ENCODE data around the gene UBE2Q2.

Gene UBE2Q2

DNA sequence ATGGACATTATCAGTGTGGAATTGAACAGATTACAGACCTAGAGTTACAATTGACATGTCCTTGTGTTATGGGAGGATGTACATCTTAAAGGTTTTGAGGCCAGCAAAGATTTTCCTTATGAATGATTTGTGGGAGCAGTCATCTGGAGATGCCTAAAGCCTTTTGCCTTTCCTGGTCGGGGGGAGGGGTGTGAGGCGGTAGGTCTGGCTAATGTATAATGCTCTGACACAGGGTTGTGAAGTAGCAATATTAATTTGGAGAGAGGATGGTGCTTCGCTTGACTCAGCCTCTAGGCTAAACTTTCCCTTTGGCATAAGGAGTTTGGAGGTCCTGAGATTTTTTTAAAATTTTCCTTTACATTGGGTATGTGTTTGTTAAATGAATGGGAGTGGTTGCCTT lies 83.7 kb downstream of the UBE2Q2 start:
- TF ChIP-seq, protein P1, sequence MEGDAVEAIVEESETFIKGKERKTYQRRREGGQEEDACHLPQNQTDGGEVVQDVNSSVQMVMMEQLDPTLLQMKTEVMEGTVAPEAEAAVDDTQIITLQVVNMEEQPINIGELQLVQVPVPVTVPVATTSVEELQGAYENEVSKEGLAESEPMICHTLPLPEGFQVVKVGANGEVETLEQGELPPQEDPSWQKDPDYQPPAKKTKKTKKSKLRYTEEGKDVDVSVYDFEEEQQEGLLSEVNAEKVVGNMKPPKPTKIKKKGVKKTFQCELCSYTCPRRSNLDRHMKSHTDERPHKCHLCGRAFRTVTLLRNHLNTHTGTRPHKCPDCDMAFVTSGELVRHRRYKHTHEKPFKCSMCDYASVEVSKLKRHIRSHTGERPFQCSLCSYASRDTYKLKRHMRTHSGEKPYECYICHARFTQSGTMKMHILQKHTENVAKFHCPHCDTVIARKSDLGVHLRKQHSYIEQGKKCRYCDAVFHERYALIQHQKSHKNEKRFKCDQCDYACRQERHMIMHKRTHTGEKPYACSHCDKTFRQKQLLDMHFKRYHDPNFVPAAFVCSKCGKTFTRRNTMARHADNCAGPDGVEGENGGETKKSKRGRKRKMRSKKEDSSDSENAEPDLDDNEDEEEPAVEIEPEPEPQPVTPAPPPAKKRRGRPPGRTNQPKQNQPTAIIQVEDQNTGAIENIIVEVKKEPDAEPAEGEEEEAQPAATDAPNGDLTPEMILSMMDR (IDR thresholded peaks at IDR 0.05; ENCODE audit: poor library complexity, severe bottlenecking) = no peak
- no peak overlapping the region for H3K27ac ChIP-seq (ENCODE audit: poor library complexity, severe bottlenecking)
- peaks cover 26% of the 10 kb centered on the region for H3K4me1 ChIP-seq (ENCODE audit: insufficient read depth, poor library complexity, severe bottlenecking)
- H3K9me3 ChIP-seq (ENCODE audit: severe bottlenecking) = no peaks in the 10 kb centered on the region
- no peak overlapping the region for H3K4me3 ChIP-seq (ENCODE audit: severe bottlenecking)
- H3K36me3 ChIP-seq (ENCODE audit: low read depth) = peaks cover 67% of the 10 kb centered on the region
- ATAC-seq (ENCODE audit: low read depth) (no peak), DNase-seq (ENCODE audit: low spot score) (no peak)
- no peaks in the 10 kb centered on the region for H3K27me3 ChIP-seq (ENCODE audit: insufficient read depth, poor library complexity, severe bottlenecking)

GRCh38 chr15:75927601-75928000 lies 84.4 kb downstream of the UBE2Q2 start:
- H3K9me3 ChIP-seq (ENCODE audit: severe bottlenecking) = no peaks in the 10 kb centered on the region
- H3K4me1 ChIP-seq (ENCODE audit: insufficient read depth, poor library complexity, severe bottlenecking) = peaks cover 19% of the 10 kb centered on the region
- DNase-seq (ENCODE audit: low spot score) = no peak
- no peak overlapping the region for H3K27ac ChIP-seq (ENCODE audit: poor library complexity, severe bottlenecking)
- TF ChIP-seq, protein P1 (IDR thresholded peaks at IDR 0.05; ENCODE audit: poor library complexity, severe bottlenecking) = no peak
- H3K4me3 ChIP-seq (ENCODE audit: severe bottlenecking) = no peak overlapping the region
- peaks cover 73% of the 10 kb centered on the region for H3K36me3 ChIP-seq (ENCODE audit: low read depth)
- no peaks in the 10 kb centered on the region for H3K27me3 ChIP-seq (ENCODE audit: insufficient read depth, poor library complexity, severe bottlenecking)
- ATAC-seq (ENCODE audit: low read depth) = no peak

DNA sequence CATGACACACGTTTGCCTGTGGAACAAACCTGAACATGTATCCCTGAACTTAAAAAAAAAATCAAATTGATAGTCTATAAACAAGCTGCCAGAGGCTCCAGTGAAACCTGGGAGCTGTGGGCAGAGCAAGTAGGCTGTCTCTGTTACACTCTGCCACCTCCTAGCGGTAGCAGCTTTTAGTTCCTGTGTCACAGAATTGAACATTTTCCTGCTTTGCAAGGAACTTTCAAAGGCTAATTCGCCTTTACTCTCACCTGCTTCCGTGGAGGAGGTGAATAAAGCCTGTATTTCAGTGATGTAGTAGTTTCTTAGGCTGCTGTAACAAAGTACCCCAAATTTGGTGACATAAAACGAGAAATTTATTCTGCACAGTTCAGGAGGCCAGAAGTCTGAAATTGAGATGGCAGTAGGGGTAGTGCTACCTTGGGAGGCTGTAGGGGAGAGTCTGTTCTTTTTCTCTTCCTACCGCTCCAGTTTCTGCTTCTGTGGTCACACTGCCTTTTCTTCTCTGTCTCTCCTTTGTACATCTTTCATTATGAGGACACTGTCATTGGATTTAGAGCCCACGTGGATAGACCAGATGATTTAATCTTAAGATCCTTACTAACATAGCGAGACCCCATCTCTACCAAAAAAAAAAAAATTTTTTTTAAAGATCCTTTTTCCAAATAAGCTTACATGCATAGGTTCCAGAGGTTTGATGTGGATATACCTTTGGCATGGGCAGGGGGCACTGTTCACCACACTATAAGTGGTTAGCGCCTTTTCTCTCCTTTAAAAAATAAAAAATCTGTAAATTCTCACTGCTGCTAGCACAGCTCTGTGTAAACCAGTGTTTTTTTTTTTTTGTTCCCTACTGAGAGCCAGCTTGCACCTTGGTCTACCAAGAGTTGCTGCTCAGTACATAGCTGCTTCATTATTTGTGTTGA lies 85.7 kb downstream of the UBE2Q2 start:
- Histone ChIP-seq H3K9me3 (ENCODE audit: severe bottlenecking) (no peaks in the 10 kb centered on the region), H3K4me1 (ENCODE audit: insufficient read depth, poor library complexity, severe bottlenecking) (peaks cover 12% of the 10 kb centered on the region), H3K27me3 (ENCODE audit: insufficient read depth, poor library complexity, severe bottlenecking) (no peaks in the 10 kb centered on the region), H3K27ac (ENCODE audit: poor library complexity, severe bottlenecking) (no peak overlapping the region), H3K36me3 (ENCODE audit: low read depth) (peaks cover 75% of the 10 kb centered on the region), H3K4me3 (ENCODE audit: severe bottlenecking) (no peak overlapping the region)
- DNase-seq (ENCODE audit: low spot score) = no peak
- TF ChIP-seq, protein P1 (IDR thresholded peaks at IDR 0.05; ENCODE audit: poor library complexity, severe bottlenecking) = peak; percentile 56
- peak; percentile 54; the same call in 2 of the 3 replicates for ATAC-seq (ENCODE audit: low read depth)

GRCh38 chr15:75929799-75930565 lies 86.7 kb downstream of the UBE2Q2 start:
- no peaks in the 10 kb centered on the region for H3K9me3 ChIP-seq (ENCODE audit: severe bottlenecking)
- no peak overlapping the region for H3K27ac ChIP-seq (ENCODE audit: poor library complexity, severe bottlenecking)
- peaks cover 76% of the 10 kb centered on the region for H3K36me3 ChIP-seq (ENCODE audit: low read depth)
- TF ChIP-seq, protein P1 (IDR thresholded peaks at IDR 0.05; ENCODE audit: poor library complexity, severe bottlenecking) = no peak
- H3K27me3 ChIP-seq (ENCODE audit: insufficient read depth, poor library complexity, severe bottlenecking) = no peaks in the 10 kb centered on the region
- peaks cover 2% of the 10 kb centered on the region for H3K4me1 ChIP-seq (ENCODE audit: insufficient read depth, poor library complexity, severe bottlenecking)
- DNase-seq (ENCODE audit: low spot score) (no peak), ATAC-seq (ENCODE audit: low read depth) (no peak)
- H3K4me3 ChIP-seq (ENCODE audit: severe bottlenecking) = no peak overlapping the region

All from RWPE2 (cell line).